OCI-LY7 (cell line): ENCODE measurements around the gene MYOF.

ENCODE experiments used
- CTCF ChIP-seq: fragments of 200-600 bp; sonication (generic); conservative IDR thresholded peaks from 2 replicates; pipeline ENCODE4 v1.5.1; 2014; ENCODE audit warnings: mild to moderate bottlenecking, antibody characterized with exemption, low read length, moderate library complexity, mixed read lengths
- EZH2phosphoT487 ChIP-seq: fragments of 200-600 bp; sonication (generic); IDR thresholded peaks from 2 replicates; pipeline ENCODE4 v1.6.1; 2018; ENCODE audit warnings: low read depth, borderline replicate concordance, mild to moderate bottlenecking, mixed run types, antibody characterized with exemption, low read length, moderate library complexity, mixed read lengths

GRCh38 chr10:93346108-93346507 lies 136.0 kb downstream of the MYOF start:
- TF ChIP-seq CTCF = no peak
- TF ChIP-seq EZH2phosphoT487 = no peak
